GM12891 (cell line): ENCODE measurements around the gene CYFIP1.

Experiments
- DNase-seq: peaks from one replicate; pipeline ENCODE4 v3.0.0; 2011; ENCODE audit warnings: low spot score; ENCODE audit not compliant: insufficient read length
- FAIRE-seq: peaks from 2 replicates; lab custom pipeline; 2011; peaks lifted over from hg19 to GRCh38; lab: Jason Lieb, UNC
- PAX5 ChIP-seq: IDR thresholded peaks from 2 replicates; pipeline ENCODE4 v1.6.1; 2011; ENCODE audit warnings: low read length, moderate library complexity, mild to moderate bottlenecking; ENCODE audit not compliant: insufficient read depth, severe bottlenecking
- POLR2A ChIP-seq: IDR thresholded peaks from 2 replicates; pipeline ENCODE4 v1.6.1; 2011; ENCODE audit warnings: low read depth, low read length, control low read depth
- POLR2AphosphoS5 ChIP-seq: IDR thresholded peaks from 2 replicates; pipeline ENCODE4 v1.6.1; 2011; ENCODE audit warnings: low read depth, low read length, control low read depth
- POU2F2 ChIP-seq: IDR thresholded peaks from 2 replicates; pipeline ENCODE4 v1.6.1; 2011; ENCODE audit warnings: low read depth, mild to moderate bottlenecking, control low read depth, low read length, moderate library complexity
- SPI1 ChIP-seq: IDR thresholded peaks from 2 replicates; pipeline ENCODE4 v1.6.1; 2011; ENCODE audit warnings: low read depth, low read length, control low read depth
- TAF1 ChIP-seq: IDR thresholded peaks from 2 replicates; pipeline ENCODE4 v1.6.1; 2011; ENCODE audit warnings: low read depth, low read length, control low read depth

Gene CYFIP1

GRCh38 chr15:22969489-22969888 is 10.7 kb downstream of the CYFIP1 start:
- FAIRE-seq (no peak), DNase-seq (no peak)
- TF ChIP-seq SPI1 (no peak), POLR2A (no peak), POU2F2 (no peak), POLR2AphosphoS5 (no peak), TAF1 (no peak), PAX5 (no peak)

- FAIRE-seq (no peak), DNase-seq (no peak)
- TF ChIP-seq POU2F2 (no peak), SPI1 (no peak), POLR2A (no peak), PAX5 (no peak), TAF1 (no peak), POLR2AphosphoS5 (no peak)
Observed at GRCh38 chr15:22968366-22968765, 11.8 kb downstream of the CYFIP1 start.

DNA sequence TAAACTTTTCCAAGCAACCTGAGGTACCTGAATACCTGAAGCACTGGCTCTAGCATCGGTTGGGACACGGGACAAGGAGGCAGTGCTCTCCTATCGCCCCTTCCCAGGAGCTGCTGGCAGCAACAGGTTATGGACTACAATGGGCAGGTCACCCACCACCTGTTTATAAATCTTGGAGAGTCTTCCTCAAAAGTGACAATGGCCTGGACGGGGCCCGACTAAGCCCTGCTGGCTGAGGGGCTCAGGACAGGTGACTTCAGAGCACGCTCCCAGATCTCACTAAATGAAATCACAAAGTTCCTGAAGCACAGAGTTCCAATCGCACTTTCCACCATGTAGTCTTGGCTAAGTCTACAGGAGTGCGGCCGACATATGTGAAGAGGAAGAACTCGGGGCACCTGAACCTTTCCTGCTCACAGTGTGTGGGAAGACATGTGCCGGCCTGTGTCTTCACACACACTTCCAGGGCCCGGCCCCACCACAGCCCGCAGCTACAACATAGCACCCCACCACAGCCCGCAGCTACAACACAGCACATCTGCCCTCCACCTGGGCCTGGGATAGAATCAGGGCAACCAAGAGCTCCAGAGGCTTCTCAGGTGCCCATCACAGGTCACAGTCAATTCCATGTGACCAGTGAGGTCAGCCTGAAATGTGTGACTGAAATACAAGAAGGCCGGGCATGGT is 12.9 kb downstream of the CYFIP1 start:
- no peak for FAIRE-seq
- no peak for DNase-seq
- TF ChIP-seq SPI1 (no peak), POLR2A (no peak), POU2F2 (no peak), PAX5 (no peak), POLR2AphosphoS5 (no peak), TAF1 (no peak)

DNA sequence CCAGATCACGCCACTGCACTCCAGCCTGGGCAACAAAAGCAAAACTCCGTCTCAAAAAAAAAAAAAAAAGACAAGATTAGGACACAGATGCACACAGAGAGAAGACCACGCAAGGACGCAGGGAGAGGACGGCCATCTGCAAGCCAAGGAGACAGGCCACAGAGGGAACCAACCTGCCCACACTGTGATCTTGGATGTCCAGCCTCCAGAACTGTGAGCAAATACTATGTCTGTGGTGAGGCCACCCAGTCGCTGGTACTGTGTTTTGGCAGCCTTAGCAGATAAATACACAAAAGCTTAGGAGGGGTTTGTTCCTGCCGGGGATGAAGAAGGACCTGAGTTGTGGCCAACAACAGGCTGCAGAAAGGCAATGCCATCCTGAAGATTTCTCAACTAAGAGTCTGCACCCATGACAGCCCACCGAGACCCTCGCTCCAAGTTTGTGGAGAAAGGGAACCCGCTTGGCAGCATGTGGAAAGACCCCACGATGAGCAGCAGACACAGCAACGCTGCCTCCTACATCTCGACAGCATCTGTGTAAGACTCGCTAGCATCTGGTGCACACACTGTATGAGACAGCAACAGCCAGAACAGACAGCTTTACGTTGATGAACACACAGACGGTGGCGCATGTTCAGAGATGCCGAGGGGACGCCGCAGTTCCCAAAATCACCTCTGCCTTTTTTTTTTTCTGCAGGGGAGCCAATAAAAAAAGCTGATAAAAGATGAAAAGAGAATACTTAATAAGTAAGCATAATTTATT is 13.7 kb downstream of the CYFIP1 start:
- FAIRE-seq (no peak), DNase-seq (no peak)
- TF ChIP-seq SPI1 (no peak), POLR2A (no peak), POU2F2 (no peak), POLR2AphosphoS5 (no peak)

DNA sequence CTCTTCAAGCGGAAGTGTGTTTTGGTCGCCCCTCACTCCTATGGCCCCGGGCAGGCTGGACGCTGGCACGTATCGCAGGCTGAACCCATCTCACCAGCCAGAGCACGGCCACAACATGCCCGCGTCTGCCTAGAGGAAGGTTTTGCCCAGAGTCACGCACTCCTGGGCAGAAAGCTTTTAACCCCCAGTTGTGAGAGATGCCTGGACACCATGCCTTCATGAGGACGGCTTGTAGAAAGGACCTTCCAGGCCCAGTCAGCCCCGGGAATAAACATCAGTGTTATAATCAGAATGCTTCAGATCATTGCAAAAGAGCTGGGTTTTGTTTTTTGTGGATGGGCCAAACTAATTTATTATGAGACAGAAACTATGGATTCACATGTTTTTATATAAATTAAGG is 16.5 kb downstream of the CYFIP1 start:
- DNase-seq (no peak), FAIRE-seq (no peak)
- TF ChIP-seq PAX5 (no peak), TAF1 (no peak), POU2F2 (no peak), POLR2A (no peak), POLR2AphosphoS5 (no peak), SPI1 (no peak)

DNA sequence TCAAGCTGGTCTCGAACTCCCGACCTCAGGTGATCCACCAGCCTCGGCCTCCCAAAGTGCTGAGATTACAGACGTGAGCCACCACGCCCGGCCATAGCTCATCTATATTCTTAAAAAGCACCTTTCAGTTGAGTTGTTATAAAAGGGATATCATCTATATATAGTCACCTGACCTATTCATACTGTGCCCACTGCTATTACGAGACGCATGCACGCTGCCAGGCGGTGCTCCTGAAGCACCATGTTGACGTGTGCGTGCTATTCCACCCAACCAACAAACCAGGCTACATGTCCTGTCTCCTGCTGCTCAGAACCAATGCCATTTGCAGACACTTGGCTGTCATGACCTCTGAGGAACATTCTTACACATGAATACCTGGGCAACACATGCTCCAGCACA is 17.6 kb downstream of the CYFIP1 start:
- DNase-seq: no peak

GRCh38 chr15:22961762-22962161 is 18.4 kb downstream of the CYFIP1 start:
- FAIRE-seq (no peak), DNase-seq (no peak)
- TF ChIP-seq POLR2AphosphoS5: no peak
- TF ChIP-seq PAX5: no peak
- TF ChIP-seq TAF1: no peak
- TF ChIP-seq POU2F2: no peak
- no peak for TF ChIP-seq POLR2A
- TF ChIP-seq SPI1: no peak

More for the DNA sequence above, 17.6 kb downstream of the CYFIP1 start:
- TF ChIP-seq POLR2A: no peak
- no peak for TF ChIP-seq POU2F2
- TF ChIP-seq SPI1: no peak
- TF ChIP-seq PAX5: no peak
- TF ChIP-seq TAF1: no peak
- TF ChIP-seq POLR2AphosphoS5: no peak
- FAIRE-seq: no peak

GRCh38 chr15:22960556-22960955 is 19.6 kb downstream of the CYFIP1 start:
- FAIRE-seq (no peak), DNase-seq (no peak)
- no peak for TF ChIP-seq POLR2A
- no peak for TF ChIP-seq POU2F2
- no peak for TF ChIP-seq SPI1
- TF ChIP-seq POLR2AphosphoS5: no peak

DNA sequence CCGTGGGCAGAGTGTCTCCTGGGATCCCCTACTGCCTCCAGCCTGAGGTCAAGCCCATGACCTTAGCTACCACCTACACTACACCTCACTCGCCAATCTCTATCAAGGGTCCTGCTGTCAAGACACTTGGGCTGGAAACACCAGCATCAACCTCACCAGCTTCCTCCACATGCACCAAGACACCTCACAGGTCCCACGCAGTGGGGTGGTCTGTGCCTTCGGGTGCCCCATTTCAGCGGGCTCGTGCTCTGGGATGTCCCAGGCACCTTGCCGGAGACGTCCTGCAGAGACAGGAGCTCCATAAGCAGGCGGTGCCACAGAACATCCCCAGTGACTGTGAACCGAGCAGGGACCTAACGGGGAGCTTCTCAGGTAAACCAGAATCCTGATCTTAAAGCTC is 20.0 kb downstream of the CYFIP1 start:
- DNase-seq (no peak), FAIRE-seq (no peak)
- no peak for TF ChIP-seq SPI1
- no peak for TF ChIP-seq TAF1
- no peak for TF ChIP-seq POLR2A
- no peak for TF ChIP-seq PAX5
- no peak for TF ChIP-seq POLR2AphosphoS5
- no peak for TF ChIP-seq POU2F2
